H9 (cell line): ENCODE measurements around the gene ATP6V0A1. TPM values are rescaled to one million over a fixed set of nuclear protein-coding genes. Genes with fewer than 3 reads are reported as not detected.

ENCODE experiments used
- DNase-seq: peaks from one replicate; pipeline ENCODE4 v3.0.0-alpha.2; 2017
- H2AFZ ChIP-seq: one replicate; pipeline ENCODE4 v1.6.1; 2013; ENCODE audit warnings: mild to moderate bottlenecking, low read length, control low read depth, moderate library complexity
- H2AK5ac ChIP-seq: 2 replicates; pipeline ENCODE4 v1.6.1; 2013; ENCODE audit warnings: low read length, control low read depth, mixed read lengths; ENCODE audit not compliant: insufficient read length
- H2BK120ac ChIP-seq: one replicate; pipeline ENCODE4 v1.6.1; 2013; ENCODE audit warnings: low read depth, mild to moderate bottlenecking, low read length, control low read depth, inconsistent platforms; ENCODE audit not compliant: poor library complexity, severe bottlenecking
- H2BK12ac ChIP-seq: 2 replicates; pipeline ENCODE4 v1.6.1; 2013; ENCODE audit warnings: low read length, control low read depth, mixed read lengths, low read depth; ENCODE audit not compliant: insufficient read length
- H2BK15ac ChIP-seq: 2 replicates; pipeline ENCODE4 v1.6.1; 2013; ENCODE audit warnings: low read depth, low read length, control low read depth
- H2BK20ac ChIP-seq: one replicate; pipeline ENCODE4 v1.6.1; 2013; ENCODE audit warnings: low read depth, mild to moderate bottlenecking, low read length, control low read depth, inconsistent platforms; ENCODE audit not compliant: poor library complexity, severe bottlenecking
- H2BK5ac ChIP-seq: 2 replicates; pipeline ENCODE4 v1.6.1; 2013; ENCODE audit warnings: low read length, control low read depth, mixed read lengths; ENCODE audit not compliant: insufficient read length
- H3K14ac ChIP-seq: 2 replicates; pipeline ENCODE4 v1.6.1; 2013; ENCODE audit warnings: low read length, control low read depth; ENCODE audit not compliant: insufficient read depth
- H3K18ac ChIP-seq: 2 replicates; pipeline ENCODE4 v1.6.1; 2013; ENCODE audit warnings: low read depth, mild to moderate bottlenecking, mixed read lengths, low read length, control low read depth; ENCODE audit not compliant: insufficient read length
- H3K23ac ChIP-seq: 2 replicates; pipeline ENCODE4 v1.6.1; 2013; ENCODE audit warnings: low read length, control low read depth, mixed read lengths, low read depth; ENCODE audit not compliant: insufficient read length
- H3K23me2 ChIP-seq: 2 replicates; pipeline ENCODE4 v1.6.1; 2013; ENCODE audit warnings: low read depth, mild to moderate bottlenecking, mixed read lengths, low read length, control low read depth; ENCODE audit not compliant: insufficient read length, poor library complexity, severe bottlenecking
- H3K27ac ChIP-seq: 2 replicates; pipeline ENCODE4 v1.5.1; 2013; ENCODE audit warnings: low read length, control low read depth, mixed read lengths, low read depth; ENCODE audit not compliant: insufficient read length
- H3K27me3 ChIP-seq: 2 replicates; pipeline ENCODE4 v1.6.1; 2013; ENCODE audit warnings: low read length, control low read depth, inconsistent platforms; ENCODE audit not compliant: insufficient read depth
- H3K4ac ChIP-seq: 2 replicates; pipeline ENCODE4 v1.6.1; 2013; ENCODE audit warnings: low read depth, mild to moderate bottlenecking, control low read depth, inconsistent platforms, low read length, moderate library complexity
- H3K4me1 ChIP-seq: 2 replicates; pipeline ENCODE4 v1.6.1; 2013; ENCODE audit warnings: low read length, control low read depth, inconsistent platforms; ENCODE audit not compliant: insufficient read depth
- H3K4me2 ChIP-seq: 2 replicates; pipeline ENCODE4 v1.6.1; 2013; ENCODE audit warnings: low read length, control low read depth, mixed read lengths; ENCODE audit not compliant: insufficient read length, insufficient read depth
- H3K56ac ChIP-seq: 2 replicates; pipeline ENCODE4 v1.6.1; 2013; ENCODE audit warnings: low read depth, mild to moderate bottlenecking, mixed read lengths, low read length, control low read depth; ENCODE audit not compliant: insufficient read length
- H3K79me1 ChIP-seq: 2 replicates; pipeline ENCODE4 v1.6.1; 2013; ENCODE audit warnings: low read depth, mild to moderate bottlenecking, moderate library complexity, low read length, control low read depth, inconsistent platforms; ENCODE audit not compliant: insufficient read depth, poor library complexity, severe bottlenecking
- H3K79me2 ChIP-seq: 2 replicates; pipeline ENCODE4 v1.6.1; 2013; ENCODE audit warnings: low read length, control low read depth, inconsistent platforms; ENCODE audit not compliant: insufficient read depth
- H3K9ac ChIP-seq: 2 replicates; pipeline ENCODE4 v1.6.1; 2013; ENCODE audit warnings: low read length, control low read depth, mixed read lengths; ENCODE audit not compliant: insufficient read length; ENCODE audit errors: extremely low read depth
- H3K9me3 ChIP-seq: one replicate; pipeline ENCODE4 v1.6.1; 2013; ENCODE audit warnings: low read depth, low read length, inconsistent platforms; ENCODE audit not compliant: control insufficient read depth
- H3T11ph ChIP-seq: one replicate; pipeline ENCODE4 v1.6.1; 2013; ENCODE audit warnings: mild to moderate bottlenecking, low read length, control low read depth, inconsistent platforms
- H4K20me1 ChIP-seq: one replicate; pipeline ENCODE4 v1.6.1; 2013; ENCODE audit not compliant: control insufficient read depth, insufficient read length, insufficient read depth
- H4K5ac ChIP-seq: 2 replicates; pipeline ENCODE4 v1.6.1; 2013; ENCODE audit warnings: low read depth, mild to moderate bottlenecking, mixed read lengths, low read length, control low read depth; ENCODE audit not compliant: insufficient read length
- H4K8ac ChIP-seq: replicated peaks from 2 replicates; pipeline ENCODE4 v1.6.1; 2013; ENCODE audit warnings: low read length, control low read depth, mixed read lengths, low read depth; ENCODE audit not compliant: insufficient read length
- H4K91ac ChIP-seq: 2 replicates; pipeline ENCODE4 v1.6.1; 2013; ENCODE audit warnings: low read depth, mild to moderate bottlenecking, moderate library complexity, mixed read lengths, low read length, control low read depth; ENCODE audit not compliant: insufficient read length
- H3K27ac Mint-ChIP-seq, 3 experiments: 2 replicates in 2 of 3; 3 replicates in 1 of 3; pipeline ENCODE4 v1.8.0; 2020 to 2021; ENCODE audit warnings: mixed read lengths in 3 of 3, mild to moderate bottlenecking in 1 of 3, moderate library complexity in 1 of 3
- H3K27me3 Mint-ChIP-seq: 2 replicates; pipeline ENCODE4 v1.8.0; 2021; ENCODE audit warnings: low read depth, mild to moderate bottlenecking, moderate library complexity, mixed read lengths
- H3K36me3 Mint-ChIP-seq, 3 experiments: 2 replicates in 2 of 3; 3 replicates in 1 of 3; pipeline ENCODE4 v1.8.0; 2020 to 2021; ENCODE audit warnings: low read depth in 3 of 3, mixed read lengths in 3 of 3; ENCODE audit not compliant: insufficient read depth in 1 of 3
- H3K4me1 Mint-ChIP-seq, 2 experiments: 2 replicates each; pipeline ENCODE4 v1.8.0; 2020; ENCODE audit warnings: mixed read lengths in 2 of 2
- H3K4me3 Mint-ChIP-seq, 2 experiments: 2 replicates in 1 of 2; 3 replicates in 1 of 2; pipeline ENCODE4 v1.8.0; 2020 to 2021; ENCODE audit warnings: mild to moderate bottlenecking in 2 of 2, mixed read lengths in 2 of 2, moderate library complexity in 1 of 2
- H3K9me3 Mint-ChIP-seq, 2 experiments: 2 replicates in 1 of 2; 3 replicates in 1 of 2; pipeline ENCODE4 v1.8.0; 2020; ENCODE audit warnings: mild to moderate bottlenecking in 2 of 2, mixed read lengths in 2 of 2, moderate library complexity in 1 of 2
- CTCF ChIP-seq: fragments of 200-600 bp; sonication (generic); conservative IDR thresholded peaks from 3 replicates; pipeline ENCODE4 v1.8.0; 2021; ENCODE audit warnings: antibody characterized with exemption, mild to moderate bottlenecking
- WGBS: extraction: QIAGEN DNeasy Blood & Tissue Kit; methylation state at CpG from one replicate; pipeline ENCODE4 v1.1.7; 2013; ENCODE audit warnings: missing lambda C conversion rate, low lambda C conversion rate, mixed read lengths; ENCODE audit not compliant: insufficient read length; ENCODE audit errors: extremely low coverage; 5-methylcytosine and 5-hydroxymethylcytosine counted together
- total RNA-seq: library from RNA; stranded (reverse); gene quantifications from 2 replicates; pipeline ENCODE4 v1.2.1, GENCODE V29; 2021

Gene ATP6V0A1
- total RNA-seq, 1 experiment from 2014 or later, result 54.1 TPM

- Histone ChIP-seq H3K9me3 (no peaks in the 10 kb centered on the region), H2AFZ (no peak within 1 kb of the TSS), H3K4ac (no peak within 1 kb of the TSS), H3K23ac (no peak within 1 kb of the TSS), H3K23me2 (peaks cover 11% of the 10 kb centered on the region), H3K4me2 (peak within 1 kb of the TSS; percentile 86), H2BK12ac (no peak within 1 kb of the TSS), H3K18ac (peak within 1 kb of the TSS; percentile 11), H3K4me1 (no peaks in the 10 kb centered on the region), H3K79me1 (peaks cover 4% of the 10 kb centered on the region), H2BK5ac (no peak within 1 kb of the TSS), H3T11ph (no peak within 1 kb of the TSS), H4K91ac (no peak within 1 kb of the TSS), H3K27ac (no peak within 1 kb of the TSS), H4K8ac (no peak within 1 kb of the TSS), H3K9ac (peak within 1 kb of the TSS; percentile 85), H3K79me2 (peaks cover 4% of the 10 kb centered on the region; the same call in 1 of the 2 replicates), H2AK5ac (no peak within 1 kb of the TSS), H3K14ac (0 out of 2 replicates have a peak within 1 kb of the TSS, but pooled peaks have one; percentile 19), H2BK15ac (0 out of 2 replicates have a peak within 1 kb of the TSS, but pooled peaks have one; percentile 19), H2BK120ac (no peak within 1 kb of the TSS), H2BK20ac (no peak within 1 kb of the TSS), H3K56ac (no peak within 1 kb of the TSS), H3K27me3 (no peaks in the 10 kb centered on the region), H4K20me1 (no peaks in the 10 kb centered on the region), H4K5ac (no peak within 1 kb of the TSS)
- no CpG with 5 or more reads among the region's 26 CpGs for WGBS
- Mint-ChIP-seq H3K4me1 (peaks cover 14 to 20% of the 10 kb centered on the region in 2 experiments), H3K27ac (peak within 1 kb of the TSS; percentile 72 to 97 (median 88); a peak in 5 of 7 replicates), H3K4me3 (peak within 1 kb of the TSS; percentile 94 to 95), H3K36me3 (peaks cover 3 to 26% (median 21%) of the 10 kb centered on the region in 3 experiments; a peak in 5 of 7 replicates), H3K9me3 (no peaks in the 10 kb centered on the region), H3K27me3 (no peaks in the 10 kb centered on the region)
- peak; percentile 99 for DNase-seq
- no peak for TF ChIP-seq CTCF
These were observed 103.3 kb downstream of the ATP6V0A1 start, which contains the start of gene COASY for GRCh38 chr17:42561897-42562387. TSS of gene COASY (plus strand) at chr17:42562148. CDS start at chr17:42562623, 475 bp downstream.
